Stimulated activated CD4-positive, alpha-beta T cell treated with anti-CD3 and anti-CD28 coated beads, Interleukin-12 subunit alpha, Interleukin-12 subunit beta, amount 100 ng/mL, for 24 hours (primary cell): Measurements from ENCODE around the gene PAPLN.
"Not testable (repeated sequence)": the region's sequence is repeated elsewhere in the genome, so short reads cannot be mapped to it uniquely, and the experiment has no call there.

Experiments
- DNase-seq, 2 experiments: peaks; one replicate each; pipeline ENCODE4 v3.0.0-alpha.2; 2020; ENCODE audit warnings: low read depth in 2 of 2

PAPLN gene, protein sequence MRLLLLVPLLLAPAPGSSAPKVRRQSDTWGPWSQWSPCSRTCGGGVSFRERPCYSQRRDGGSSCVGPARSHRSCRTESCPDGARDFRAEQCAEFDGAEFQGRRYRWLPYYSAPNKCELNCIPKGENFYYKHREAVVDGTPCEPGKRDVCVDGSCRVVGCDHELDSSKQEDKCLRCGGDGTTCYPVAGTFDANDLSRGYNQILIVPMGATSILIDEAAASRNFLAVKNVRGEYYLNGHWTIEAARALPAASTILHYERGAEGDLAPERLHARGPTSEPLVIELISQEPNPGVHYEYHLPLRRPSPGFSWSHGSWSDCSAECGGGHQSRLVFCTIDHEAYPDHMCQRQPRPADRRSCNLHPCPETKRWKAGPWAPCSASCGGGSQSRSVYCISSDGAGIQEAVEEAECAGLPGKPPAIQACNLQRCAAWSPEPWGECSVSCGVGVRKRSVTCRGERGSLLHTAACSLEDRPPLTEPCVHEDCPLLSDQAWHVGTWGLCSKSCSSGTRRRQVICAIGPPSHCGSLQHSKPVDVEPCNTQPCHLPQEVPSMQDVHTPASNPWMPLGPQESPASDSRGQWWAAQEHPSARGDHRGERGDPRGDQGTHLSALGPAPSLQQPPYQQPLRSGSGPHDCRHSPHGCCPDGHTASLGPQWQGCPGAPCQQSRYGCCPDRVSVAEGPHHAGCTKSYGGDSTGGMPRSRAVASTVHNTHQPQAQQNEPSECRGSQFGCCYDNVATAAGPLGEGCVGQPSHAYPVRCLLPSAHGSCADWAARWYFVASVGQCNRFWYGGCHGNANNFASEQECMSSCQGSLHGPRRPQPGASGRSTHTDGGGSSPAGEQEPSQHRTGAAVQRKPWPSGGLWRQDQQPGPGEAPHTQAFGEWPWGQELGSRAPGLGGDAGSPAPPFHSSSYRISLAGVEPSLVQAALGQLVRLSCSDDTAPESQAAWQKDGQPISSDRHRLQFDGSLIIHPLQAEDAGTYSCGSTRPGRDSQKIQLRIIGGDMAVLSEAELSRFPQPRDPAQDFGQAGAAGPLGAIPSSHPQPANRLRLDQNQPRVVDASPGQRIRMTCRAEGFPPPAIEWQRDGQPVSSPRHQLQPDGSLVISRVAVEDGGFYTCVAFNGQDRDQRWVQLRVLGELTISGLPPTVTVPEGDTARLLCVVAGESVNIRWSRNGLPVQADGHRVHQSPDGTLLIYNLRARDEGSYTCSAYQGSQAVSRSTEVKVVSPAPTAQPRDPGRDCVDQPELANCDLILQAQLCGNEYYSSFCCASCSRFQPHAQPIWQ

DNA sequence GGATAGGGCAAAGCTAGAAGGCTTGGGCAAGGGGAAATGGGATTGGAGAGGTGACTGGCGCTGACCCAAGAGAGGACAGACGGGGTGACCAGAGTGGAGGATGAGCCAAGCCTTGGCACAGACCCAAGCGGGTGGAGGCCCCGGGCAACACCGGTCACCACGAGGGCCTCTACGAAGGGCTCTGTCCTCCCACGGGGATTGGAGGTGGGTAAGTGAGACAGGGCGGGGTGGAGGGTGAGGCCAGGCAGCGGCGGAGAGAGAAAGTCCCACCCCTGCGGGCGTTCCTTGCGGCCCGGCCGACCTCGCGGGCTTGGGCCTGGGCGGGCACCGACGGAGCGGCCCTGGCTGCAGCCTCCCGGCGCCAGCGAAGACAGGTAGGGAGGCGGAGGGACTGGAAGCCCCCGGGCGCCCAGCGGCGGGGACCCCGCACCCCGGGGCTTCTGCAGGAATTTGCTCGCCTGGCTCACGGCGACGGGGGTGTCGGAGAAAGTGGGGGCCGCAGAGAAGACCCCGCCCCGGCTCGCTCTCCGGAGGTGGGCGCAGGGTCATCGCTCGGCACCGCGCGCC lies at the start of gene PAPLN:
PAPLN (plus strand) TSS at position 288 of the 567 bp plus-strand sequence. CDS start 2,273 bp downstream, outside the sequence.
- DNase-seq: no peak

DNA sequence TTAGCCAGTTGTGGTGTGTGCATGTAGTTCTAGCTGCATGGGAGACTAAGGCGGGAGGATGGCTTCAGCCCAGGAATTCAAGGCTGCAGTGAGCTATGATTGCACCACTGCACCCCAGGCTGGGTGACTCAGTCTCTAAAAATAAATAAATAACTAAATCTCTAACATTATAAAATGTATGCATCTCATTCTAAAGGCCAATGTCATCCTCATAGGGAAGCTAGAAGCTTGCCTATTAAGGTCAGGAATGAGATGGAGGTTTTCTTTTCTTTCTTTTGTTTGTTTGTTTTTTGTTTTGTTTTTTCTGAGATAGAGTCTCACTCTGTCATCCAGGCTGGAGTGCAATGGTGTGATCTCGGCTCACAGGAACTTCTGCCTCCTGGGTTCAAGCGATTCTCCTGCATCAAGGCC lies 48.8 kb upstream of the PAPLN start:
- no peak for DNase-seq

DNA sequence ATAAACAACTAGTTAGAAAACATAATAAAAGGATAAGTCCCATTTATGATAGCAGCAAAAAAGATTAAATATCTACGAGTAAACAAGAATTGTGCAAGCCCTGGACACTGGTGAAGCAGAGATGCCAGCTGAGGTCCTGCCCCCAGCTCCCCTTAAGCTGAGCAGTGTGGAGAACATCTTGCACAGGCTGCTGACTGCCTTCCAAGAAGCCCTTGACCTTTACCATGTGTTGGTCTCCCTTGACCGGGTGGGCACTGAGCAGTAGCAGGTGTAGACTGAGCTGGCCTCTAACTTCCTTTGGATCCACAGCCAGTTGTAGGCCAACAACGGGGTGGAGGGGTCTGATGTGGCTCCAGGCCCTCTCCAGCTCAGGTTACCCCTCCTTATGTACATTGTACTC lies 47.7 kb upstream of the PAPLN start:
- no peak for DNase-seq

DNA sequence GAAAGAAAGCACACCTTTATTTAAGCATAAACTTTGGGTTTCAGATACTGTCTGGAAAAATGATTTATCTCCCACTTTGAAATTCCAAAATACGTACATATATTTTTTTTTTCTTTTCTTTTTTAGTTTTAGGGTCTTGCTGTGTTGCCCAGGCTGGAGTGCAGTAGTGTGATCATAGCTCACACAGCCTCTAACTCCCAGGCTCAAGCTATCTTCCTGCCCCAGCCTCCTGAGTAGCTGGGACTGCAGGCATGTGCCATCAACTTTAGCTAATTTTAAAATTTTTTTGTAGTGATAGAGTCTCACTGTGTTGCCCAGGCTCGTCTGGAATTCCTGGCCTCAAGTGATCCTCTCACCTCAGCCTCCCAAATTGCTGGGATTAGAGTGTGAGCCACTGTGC lies 45.9 kb upstream of the PAPLN start:
- no peak for DNase-seq

DNA sequence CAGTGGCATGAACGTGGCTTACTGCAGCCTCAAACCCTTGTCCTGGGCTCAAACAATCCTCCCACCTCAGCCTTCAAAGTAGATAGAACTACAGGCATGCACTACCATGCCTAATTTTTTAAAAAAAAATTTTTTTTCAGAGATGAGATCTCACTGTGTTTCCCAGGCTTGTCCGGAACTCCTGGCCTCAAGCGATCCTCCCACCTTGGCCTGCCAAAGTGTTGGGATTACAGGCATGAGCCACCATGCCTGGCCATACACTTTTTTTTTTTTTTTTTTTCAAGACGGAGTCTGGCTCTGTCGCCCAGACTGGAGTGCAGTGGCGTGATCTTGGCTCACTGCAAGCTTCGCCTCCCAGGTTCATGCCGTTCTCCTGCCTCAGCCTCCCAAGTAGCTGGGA lies 43.0 kb upstream of the PAPLN start:
- DNase-seq: not testable (repeated sequence)

DNA sequence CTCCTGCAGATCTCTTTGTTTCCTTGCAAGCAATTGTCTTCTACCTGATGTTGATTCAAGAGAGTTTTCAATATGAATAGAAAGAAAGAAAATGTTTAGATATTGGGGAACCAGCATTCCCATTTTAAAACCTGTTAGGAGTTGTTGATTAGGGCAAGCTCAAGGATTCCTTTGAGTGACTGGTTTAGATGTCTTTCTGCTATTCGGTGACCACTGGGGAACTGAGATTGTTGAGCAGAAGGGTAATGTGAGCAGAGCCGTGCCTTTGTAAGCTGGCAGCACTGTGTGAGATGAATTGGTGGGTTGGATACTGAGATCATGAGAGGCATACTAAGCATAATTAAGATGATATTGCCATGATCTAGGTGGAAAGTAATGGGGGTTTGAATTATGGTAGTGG lies 39.1 kb upstream of the PAPLN start:
- DNase-seq: no peak

DNA sequence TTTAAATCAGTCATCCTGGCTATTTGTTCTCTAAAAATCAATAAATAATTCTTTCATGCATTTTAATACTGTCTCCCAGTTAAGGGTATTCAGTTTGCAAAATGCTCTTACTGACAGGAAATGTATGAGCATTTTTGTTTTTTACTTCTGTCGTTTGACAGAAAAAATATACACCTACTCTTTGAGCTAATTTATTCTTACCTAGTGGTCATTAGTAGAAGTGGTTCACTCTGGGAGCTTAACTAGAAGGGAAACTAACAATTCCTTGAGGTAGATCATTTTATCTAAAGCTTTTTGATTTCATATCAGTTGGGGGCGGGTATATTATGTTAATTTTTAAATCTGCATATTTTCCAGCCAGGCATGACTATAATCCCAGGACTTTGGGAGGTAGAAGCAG lies 33.8 kb upstream of the PAPLN start:
- no peak for DNase-seq

DNA sequence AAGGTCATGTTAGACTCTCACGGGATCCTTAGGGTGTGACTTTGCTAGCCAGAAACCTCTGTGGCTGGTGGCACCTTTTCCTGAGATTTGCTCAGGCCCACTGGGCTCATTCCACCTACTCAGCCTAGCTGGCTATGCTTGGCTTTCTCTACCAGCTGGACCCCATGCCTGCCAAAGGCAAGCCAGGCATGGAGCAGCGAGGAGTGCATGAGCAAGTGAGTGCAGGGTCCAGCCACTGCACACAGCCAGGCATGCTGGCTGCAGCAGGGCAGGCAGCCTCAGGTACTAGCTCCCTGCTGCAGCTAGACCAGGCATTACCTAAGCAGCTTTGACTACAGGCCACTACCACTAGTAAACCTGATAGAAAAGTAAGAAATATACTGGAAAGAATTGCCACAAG lies 29.7 kb upstream of the PAPLN start:
- no peak for DNase-seq

DNA sequence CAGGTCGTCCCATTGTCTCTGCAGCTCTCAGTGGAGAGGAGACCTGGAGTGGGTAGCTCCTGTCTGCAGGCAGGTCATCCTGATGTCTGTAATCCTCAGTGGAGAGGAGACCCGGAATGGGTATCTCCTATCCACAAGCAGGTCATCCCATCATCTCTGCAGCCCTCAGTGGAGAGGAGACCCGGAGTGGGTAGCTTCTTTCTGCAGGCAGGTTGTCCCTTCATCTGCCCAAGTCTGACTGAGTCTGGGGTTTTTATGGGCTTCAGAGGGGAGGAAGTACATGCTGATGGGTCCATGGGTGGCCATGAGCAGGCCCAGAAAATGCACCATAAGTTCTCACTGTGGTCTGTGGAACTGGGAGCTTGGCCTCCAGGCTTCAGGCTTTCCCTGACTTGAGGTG lies 28.9 kb upstream of the PAPLN start:
- no peak for DNase-seq

DNA sequence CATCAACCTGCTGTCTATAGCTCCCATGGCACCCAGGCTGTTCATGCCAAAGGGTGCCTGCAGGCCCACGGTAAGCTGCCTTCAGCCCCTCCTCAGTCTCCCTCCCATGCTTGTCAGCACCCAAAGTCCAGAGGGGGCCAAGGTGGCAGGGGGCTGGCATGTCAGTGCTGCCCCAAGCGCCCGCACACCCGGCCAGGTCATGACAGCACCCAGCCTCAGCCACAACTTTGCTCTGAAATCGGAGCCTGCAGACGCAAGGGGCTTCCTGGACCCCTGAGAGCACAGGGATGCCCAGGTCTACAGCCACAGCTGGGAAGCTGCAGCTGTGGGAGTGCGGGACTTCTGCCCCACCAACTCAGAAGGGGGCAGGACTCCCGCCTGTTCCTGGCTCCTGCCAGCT lies 28.5 kb upstream of the PAPLN start:
- DNase-seq: no peak

DNA sequence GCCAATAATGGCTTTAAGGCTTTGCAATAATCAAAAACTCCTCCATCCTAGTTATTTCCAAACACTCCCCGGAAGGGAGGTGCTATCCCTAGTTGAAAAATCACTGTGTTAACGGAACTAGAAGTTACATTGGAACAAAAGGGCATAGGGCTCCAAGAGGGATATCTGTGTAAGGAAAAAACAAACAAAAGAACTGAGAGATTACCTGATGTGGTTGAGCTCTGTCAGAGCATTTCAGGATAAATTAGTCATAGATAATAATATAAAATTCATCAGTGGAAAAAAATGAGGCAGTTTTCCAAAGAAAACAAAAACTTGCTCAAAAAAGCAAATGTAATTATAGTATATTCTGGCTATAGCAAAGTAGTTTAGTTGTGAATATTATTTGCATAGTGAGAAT lies 27.4 kb upstream of the PAPLN start:
- DNase-seq: no peak

DNA sequence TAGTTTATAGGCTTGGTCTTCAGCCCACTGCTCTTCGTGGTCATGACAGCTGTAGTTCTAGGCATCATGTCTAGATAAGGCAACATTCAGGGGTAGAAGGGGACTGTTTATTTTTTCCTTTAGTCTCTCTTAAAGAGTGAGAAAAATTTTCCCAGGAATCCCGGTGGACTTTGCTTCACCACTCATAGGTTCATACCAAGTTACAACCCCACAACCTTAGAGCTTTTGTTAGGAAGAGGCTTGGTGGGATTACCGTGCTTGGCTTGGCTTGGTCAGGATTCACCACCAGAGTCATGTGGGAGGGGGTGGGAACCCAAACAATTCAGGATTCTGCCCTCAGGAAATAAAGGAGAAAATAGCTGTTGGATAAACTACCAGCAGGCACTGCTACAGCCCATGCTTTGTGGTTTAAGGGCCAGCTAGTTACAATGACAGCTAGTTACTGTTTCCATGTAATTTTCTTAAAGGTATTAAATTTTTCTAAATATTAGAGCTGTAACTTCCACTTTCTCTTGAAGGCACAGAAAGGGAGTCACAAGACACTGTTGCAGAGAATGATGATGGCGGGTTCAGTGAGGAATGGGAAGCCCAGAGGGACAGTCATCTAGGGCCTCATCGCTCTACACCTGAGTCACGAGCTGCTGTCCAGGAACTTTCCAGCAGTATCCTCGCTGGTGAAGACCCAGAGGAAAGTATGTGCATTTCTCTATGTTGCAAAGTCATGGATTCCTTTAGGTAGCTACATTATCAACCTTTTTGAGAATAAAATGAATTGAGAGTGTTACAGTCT lies 25.9 kb upstream of the PAPLN start:
- no peak for DNase-seq

DNA sequence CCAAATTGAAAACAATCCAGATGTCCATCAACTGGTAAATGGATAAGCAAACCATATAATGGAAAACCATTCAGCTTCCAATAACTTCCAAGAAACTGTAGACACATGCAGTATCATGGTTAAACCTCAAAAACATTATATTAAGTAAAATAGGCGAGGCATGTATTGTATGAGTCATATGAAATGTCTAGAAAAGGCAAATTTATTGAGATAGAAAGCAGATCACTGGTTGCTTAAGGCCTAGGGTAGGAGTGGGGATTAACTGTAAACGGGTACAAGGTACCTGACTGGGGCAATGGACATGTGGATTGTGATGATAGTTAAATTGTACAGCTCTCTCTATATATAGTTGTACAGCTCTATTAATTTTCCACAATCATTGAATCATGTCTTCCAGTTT lies 21.3 kb upstream of the PAPLN start:
- DNase-seq: no peak

DNA sequence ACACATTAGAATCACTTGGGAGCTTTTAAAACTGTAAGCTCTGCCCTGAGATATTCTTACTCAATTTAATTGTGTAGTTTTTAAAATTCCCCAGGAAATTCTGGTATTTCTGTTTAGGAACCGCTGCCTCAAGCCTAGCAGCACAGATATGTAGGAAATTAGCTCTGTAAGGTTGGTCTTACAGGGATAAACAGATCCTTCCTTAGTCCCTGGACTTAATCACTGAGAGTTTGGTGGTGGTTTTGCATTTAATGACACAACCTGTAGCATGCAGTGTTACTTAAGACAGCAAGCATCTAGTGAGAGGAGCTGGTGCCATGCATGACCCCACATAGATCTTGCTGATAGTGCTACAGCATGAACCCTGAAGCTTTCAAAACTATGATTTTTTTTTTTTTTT lies 19.9 kb upstream of the PAPLN start:
- no peak for DNase-seq

DNA sequence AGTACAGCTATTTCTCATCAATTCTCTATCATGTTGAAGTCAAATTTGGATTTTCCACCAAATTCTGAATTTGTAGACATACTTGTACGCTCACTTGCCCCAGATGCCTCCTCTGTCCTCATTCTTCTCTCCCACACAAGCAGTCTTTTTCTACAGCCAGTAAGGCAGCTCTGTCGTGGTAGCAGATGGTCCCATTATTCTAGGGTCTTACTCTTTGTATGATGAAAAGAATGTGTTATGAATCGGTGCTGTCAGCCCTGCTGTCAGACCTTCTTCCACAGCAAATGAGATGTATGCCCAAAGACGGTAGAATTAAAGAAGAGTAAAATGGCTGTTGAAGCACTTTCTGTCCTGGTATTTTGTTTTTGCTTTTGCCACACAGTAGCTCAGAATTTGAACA lies 17.2 kb upstream of the PAPLN start:
- no peak for DNase-seq

DNA sequence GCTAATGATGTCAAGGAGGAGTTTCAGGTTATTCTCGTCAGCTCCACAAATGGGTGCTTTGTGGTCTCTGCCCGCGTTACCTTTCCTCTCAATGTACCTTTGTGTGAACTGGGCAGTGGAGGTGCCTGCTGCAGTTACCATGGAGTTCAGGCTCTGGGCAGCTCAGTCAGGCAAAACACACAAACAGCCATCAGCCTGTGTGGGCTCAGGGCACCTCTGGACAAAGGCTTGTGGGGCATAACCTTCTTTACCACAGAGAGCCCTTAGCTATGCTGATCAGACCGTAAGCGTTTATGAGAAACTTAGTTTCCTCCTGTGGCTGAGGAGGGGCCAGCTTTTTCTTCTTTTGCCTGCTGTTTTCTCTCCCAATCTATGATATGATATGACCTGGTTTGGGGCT lies 16.7 kb upstream of the PAPLN start:
- no peak for DNase-seq

DNA sequence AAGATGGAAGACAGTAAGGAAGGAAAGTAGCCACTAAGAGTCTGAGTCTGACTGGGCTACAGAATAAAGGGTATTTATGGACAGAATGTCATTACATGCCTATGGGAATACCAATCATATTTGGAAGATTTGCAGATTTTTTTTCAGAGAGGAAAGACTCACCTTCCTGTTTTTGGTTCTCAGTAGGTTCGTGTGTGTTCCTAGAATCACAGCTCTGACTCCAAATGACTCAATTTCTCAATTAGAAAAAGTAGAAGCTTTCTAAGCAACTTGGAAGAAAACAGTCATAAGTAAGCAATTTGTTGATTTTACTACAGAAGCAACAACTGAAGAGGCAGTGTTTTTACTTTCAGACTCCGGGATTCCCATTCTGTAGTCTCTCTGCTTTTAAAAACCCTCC lies 15.4 kb upstream of the PAPLN start:
- no peak for DNase-seq

DNA sequence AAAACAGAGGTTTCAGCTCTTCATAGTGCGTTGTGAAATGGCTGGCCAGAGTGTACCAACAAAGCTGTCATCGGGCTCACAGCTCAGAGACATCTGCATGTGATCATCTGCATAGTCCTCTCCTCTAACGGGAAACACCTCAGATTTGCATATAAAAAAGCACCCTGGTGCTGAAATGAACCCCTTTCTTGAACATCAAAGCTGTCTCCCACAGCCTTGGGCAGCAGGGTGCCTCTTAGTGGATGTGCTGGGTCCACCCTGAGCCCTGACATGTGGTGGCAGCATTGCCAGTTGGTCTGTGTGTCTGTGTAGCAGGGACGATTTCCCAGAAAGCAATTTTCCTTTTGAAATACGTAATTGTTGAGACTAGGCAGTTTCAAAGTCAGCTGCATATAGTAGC lies 14.3 kb upstream of the PAPLN start:
- no peak for DNase-seq

DNA sequence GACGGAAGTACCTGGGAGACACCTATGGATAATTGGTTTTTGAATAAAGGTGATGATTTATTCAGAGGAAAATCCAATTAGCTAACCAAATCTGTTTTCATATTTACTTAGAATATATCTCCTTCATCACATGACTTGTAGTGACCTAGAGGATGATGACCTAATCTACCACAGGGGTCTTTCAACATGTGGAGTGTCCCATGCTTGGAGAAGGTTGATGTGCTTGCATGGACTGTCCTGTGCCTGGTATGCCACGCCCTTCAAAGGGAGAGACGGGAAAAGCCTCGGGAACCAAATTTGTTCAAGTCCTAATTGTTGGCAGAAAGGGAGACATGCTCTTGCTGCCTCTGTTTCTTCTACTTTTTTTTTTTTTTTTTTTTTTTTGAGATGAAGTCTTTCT lies 11.8 kb upstream of the PAPLN start:
- DNase-seq: no peak

DNA sequence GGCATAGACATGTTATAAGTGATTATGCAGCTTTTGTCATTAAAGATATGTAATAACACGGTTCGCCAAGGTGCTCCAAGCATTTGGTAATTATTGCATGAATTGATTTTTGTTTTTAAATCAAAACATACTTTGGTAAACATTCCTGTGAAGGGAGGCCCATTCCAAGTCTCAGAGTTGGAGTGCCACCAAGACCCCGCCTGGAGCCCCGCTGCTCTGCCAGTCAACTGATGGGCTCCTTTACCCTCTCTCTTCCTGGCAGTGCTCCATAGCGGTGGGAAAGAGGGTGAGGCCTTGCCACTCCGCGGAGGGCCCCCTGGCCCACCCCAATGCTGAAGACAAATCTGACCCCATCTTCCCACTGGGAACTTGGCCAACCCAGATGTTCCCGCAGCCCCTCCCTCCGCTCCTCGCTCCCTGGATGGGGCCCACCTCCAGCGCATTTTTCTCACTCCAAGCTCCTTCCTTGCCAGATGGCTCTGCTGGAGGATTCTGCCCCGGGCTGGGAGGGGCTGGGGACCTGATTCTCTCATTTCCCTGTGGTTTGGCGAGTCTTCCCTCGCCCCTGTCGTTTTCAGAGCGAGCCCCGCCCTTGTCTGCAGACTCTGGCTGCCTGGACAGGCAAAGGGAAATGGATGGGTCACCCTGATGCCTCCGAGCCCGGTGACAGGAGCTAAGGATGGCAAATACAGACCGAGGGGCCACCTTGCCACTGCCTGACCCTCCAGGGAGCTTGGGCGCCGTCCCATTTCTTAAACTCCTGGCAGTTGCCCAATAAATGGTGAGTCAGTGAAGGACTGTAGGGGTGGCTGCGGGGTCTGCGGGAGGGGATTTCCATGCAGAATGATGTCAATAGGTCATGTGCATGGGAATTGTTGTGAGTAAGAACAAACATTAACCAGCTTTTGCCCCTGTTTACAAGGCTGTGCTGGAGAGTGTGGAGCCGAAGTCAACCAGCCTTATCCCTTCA lies 9.2 kb upstream of the PAPLN start:
- no peak for DNase-seq
